Measurements from ENCODE around the gene MOB3C.

The MOB3C gene

GRCh38 chr1:46638921-46639320 lies 22.3 kb upstream of the MOB3C start:
- DNase-seq (ENCODE audit: low spot score) = no peak

GRCh38 chr1:46637444-46638083 lies 21.0 kb upstream of the MOB3C start:
- no peak for DNase-seq (ENCODE audit: low spot score)

GRCh38 chr1:46635205-46635604 lies 18.6 kb upstream of the MOB3C start:
- no peak for DNase-seq (ENCODE audit: low spot score)

- no peak for DNase-seq (ENCODE audit: low spot score)
Measured at GRCh38 chr1:46630719-46631118, 14.1 kb upstream of the MOB3C start.

- no peak for DNase-seq (ENCODE audit: low spot score)
Measured at GRCh38 chr1:46623743-46624644, 7.4 kb upstream of the MOB3C start.

- DNase-seq (ENCODE audit: low spot score) = no peak
Measured at GRCh38 chr1:46622344-46622743, 5.7 kb upstream of the MOB3C start.

- DNase-seq (ENCODE audit: low spot score) = no peak
Measured at GRCh38 chr1:46621930-46622329, 5.3 kb upstream of the MOB3C start.

- no peak for DNase-seq (ENCODE audit: low spot score)
Measured at GRCh38 chr1:46619656-46620258, 3.1 kb upstream of the MOB3C start.

GRCh38 chr1:46618754-46619415 lies 2.3 kb upstream of the MOB3C start:
- DNase-seq (ENCODE audit: low spot score) = no peak

- DNase-seq (ENCODE audit: low spot score) = no peak
Measured at GRCh38 chr1:46617833-46618232, 1.2 kb upstream of the MOB3C start.

- DNase-seq (ENCODE audit: low spot score) = no peak
Measured at GRCh38 chr1:46617108-46617800, 643 bp upstream of the MOB3C start.

GRCh38 chr1:46615735-46616134 lies 876 bp downstream of the MOB3C start:
- DNase-seq (ENCODE audit: low spot score) = no peak

- no peak for DNase-seq (ENCODE audit: low spot score)
Measured at GRCh38 chr1:46615088-46615487, 1.5 kb downstream of the MOB3C start.

- DNase-seq (ENCODE audit: low spot score) = no peak
Measured at GRCh38 chr1:46614604-46614984, 2.0 kb downstream of the MOB3C start.

GRCh38 chr1:46613661-46614603 lies 2.7 kb downstream of the MOB3C start:
- peak; percentile 80 for DNase-seq (ENCODE audit: low spot score)

GRCh38 chr1:46612937-46613660 lies 3.5 kb downstream of the MOB3C start:
- no peak for DNase-seq (ENCODE audit: low spot score)

GRCh38 chr1:46611691-46612221 lies 4.9 kb downstream of the MOB3C start:
- DNase-seq (ENCODE audit: low spot score) = no peak

GRCh38 chr1:46607345-46608130 lies 9.1 kb downstream of the MOB3C start:
- DNase-seq (ENCODE audit: low spot score) = no peak

All from ecto neural progenitor cell (in vitro differentiated cells).